Activated CD8-positive, alpha-beta memory T cell treated with anti-CD3 and anti-CD28 coated beads, Interleukin-2, amount 50 U/mL, for 24 hours (primary cell): ENCODE results near the gene SOD3.

ENCODE experiments used
- DNase-seq: peaks from one replicate; pipeline ENCODE4 v3.0.0-alpha.2; 2020; ENCODE audit errors: extremely low read depth

SOD3 gene

DNA sequence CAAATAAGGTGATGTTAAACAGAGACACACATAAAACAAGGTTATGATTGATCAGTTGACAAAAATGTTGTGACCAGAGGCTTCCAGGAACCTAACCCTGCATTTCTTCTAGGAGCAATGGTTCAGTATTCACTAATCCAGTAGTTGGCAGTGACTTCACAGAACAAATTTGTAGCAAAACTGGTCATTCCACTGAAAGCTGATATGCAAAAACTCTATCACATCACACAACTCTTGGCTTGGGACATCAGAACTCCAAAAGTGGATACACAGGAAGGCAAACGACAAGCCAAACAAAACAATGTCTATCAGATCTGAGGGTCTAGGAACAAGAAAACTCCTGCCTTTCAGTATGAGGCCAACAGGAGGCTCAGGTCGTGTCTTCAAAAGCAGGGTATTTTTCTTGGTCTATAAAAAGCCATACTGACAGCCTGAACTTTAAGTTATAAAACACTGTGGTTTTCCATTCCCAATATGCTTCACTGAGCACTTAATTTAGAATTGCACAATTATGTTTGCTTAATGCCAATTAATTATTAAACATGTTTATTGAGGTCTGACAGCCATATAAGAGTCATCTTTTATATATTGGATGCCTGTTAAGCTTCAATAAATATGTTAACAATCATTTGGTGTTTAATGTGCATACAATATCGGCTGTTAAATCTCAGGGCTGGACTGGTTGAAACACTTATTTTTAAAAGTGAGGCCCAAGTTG lies 45.6 kb downstream of the SOD3 start:
- DNase-seq, result no peak

DNA sequence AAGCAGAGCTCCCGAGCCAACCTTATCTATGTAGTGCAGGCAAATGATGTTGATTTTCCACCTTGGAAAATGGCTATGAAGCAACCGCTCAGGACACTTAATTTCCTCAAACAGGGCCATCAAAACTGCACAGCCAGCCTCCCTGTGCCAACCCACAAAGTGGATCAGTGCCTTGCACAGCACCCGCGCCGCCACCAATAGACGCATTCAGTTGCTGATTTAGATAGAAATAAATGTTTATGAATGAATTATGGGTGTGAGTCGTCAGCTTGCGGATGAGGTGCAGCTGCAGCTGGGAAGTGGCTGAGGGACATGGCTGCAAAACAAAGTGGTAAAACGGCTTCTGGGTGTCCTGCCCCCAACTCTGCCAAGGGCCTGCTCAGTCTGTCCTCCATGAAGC lies 47.0 kb downstream of the SOD3 start:
- DNase-seq, result no peak

DNA sequence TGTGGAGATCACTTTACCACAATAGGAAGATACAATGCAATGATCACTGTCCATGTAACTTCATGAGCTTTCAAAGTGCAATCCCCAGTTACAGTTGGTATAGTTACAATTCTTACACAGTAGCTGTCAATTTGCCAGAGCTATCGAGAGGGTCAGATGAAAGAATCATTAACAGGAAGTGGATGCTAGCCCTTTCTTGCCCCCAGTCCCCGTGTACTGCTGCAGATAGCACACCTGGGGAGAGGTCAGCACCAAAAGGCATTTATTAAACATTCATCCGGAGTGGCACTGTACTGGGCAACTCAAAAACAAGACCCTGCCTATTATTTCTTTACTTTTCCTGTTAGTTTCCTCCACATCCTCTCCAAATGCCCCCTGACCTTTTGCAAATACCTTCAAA lies 47.7 kb downstream of the SOD3 start:
- DNase-seq, result no peak

DNA sequence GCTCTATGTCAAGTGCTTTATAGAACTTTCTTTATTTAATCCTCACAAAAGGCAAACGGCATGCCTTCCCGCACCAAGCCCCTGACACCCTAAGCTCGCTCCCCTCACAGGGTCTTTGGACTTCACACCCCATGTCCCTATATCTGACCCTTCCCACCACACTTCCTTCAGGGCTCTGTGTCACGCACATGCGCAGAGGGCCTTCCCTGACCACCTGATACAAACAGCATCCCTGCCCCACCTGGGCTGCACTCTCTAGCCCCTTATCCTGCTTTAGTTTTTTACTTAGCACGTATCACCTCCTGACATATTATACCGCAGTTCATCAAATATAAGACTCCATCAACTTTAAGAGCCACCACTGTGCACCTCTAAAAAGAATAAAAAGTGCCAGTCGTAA lies 49.8 kb downstream of the SOD3 start:
- DNase-seq, result no peak

DNA sequence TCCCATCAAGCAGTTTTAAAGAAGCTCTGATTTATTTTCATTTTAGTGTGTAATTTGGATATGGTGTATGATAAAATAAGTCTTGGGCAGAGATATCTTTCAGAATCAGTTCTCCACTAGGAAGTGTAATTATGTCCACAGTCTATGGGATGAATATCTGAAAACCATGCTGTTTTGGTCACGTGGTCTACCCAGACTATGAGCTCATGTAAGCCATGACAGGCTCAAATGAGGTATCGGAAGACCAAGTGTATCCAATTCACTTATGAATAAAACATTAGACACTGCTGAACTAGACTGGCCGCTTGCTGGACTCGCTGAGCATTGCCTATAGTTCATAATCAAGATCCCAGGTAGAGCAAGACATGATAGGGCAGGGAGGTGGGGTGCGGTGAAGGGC lies 50.5 kb downstream of the SOD3 start:
- DNase-seq, result no peak

DNA sequence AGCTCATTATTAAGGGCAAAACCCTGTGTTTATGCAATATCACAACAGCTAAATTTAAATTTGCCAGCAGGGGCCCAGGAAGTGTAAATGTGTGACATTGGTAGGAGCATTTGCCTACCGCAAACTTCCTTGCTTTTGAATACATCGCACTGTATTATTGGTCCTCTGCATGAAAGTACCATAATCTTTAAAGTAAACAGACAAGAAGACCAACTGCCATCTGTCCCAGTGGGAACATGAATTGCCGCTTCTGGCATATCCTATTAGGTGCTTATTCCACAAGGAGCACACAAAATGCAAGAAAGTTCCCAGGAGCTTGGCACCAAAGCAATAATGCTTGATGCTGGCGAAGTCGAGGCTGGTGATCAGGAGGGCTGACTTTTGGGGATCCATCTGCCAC lies 51.3 kb downstream of the SOD3 start:
- DNase-seq, result no peak

DNA sequence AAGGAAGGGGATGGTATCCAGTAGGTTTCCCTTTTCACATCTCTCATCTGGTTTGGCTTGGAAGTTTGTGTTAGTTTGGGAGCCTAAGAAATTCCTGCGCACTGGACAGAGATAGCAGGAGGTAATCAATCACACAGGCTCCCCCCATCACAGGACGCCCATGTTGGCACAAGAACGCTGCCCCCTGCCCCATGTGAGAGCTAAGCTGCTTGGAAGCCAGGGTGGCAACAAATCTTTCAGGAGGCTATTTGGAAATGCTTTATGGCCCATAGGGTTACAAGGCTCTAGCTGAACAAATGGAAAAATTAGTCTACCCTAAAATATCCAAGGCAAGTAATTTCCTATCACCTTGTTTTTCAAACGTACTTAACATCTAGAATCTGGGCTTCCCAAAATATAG lies 54.0 kb downstream of the SOD3 start:
- DNase-seq, result no peak

DNA sequence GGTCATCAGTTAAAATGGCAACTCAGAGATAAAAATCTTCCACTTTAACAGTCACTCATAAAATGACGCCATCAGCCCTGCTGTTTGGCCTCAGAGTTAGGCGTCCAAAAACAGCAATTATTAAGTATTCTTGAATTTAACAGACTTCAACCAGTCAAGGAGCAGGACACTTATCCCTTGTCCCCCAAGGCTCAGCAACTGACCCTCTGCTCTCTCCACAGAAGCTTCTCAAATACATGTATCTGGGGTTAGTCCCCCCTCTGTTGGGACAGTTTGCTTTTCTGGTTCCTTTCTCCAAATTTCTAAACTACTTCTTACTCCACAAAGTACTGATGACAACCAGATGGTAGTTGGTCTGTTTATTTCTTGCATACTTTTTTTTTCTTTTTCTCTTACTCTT lies 54.4 kb downstream of the SOD3 start:
- no peak for DNase-seq
